K562 (cell line): ENCODE measurements around the gene CRYBG2. TPM values are rescaled to one million over a fixed set of nuclear protein-coding genes. Genes with fewer than 3 reads are reported as not detected.

Experiments used
- CTCF ChIP-seq, 3 experiments: IDR thresholded peaks in 2 of 3; conservative IDR thresholded peaks in 1 of 3; 2 replicates each; pipeline ENCODE4 v1.5.1; 2011 to 2012; ENCODE audit warnings: low read length in 3 of 3, mild to moderate bottlenecking in 3 of 3, control low read depth in 2 of 3, improper control_type of control experiment in 1 of 3, inconsistent platforms in 1 of 3, low read depth in 1 of 3, mixed read lengths in 1 of 3, moderate library complexity in 1 of 3; ENCODE audit not compliant: insufficient read depth in 2 of 3
- CXXC5 ChIP-seq: fragments of 250-450 bp; sonication (Bioruptor Pico); IDR thresholded peaks from 2 replicates; pipeline ENCODE4 v1.8.0; 2022; ENCODE audit warnings: inconsistent platforms, mild to moderate bottlenecking, moderate library complexity
- KLF13 ChIP-seq: fragments of 450-650 bp; IDR thresholded peaks from 2 replicates; pipeline ENCODE4 v1.6.1; 2016; ENCODE audit warnings: missing genetic modification characterization, low read depth, mild to moderate bottlenecking, missing compliant biosample characterization, moderate library complexity, borderline replicate concordance
- SIRT6 ChIP-seq: IDR thresholded peaks from one replicate; pipeline ENCODE4 v1.6.1; 2012; ENCODE audit warnings: low read depth, mild to moderate bottlenecking, control low read depth, inconsistent platforms, low read length, moderate library complexity
- SMAD3 ChIP-seq: fragments of 450-650 bp; formaldehyde crosslinking; conservative IDR thresholded peaks from 2 replicates; pipeline ENCODE4 v1.4.0; 2020; ENCODE audit warnings: mild to moderate bottlenecking
- TSHZ1 ChIP-seq: fragments of 250-450 bp; sonication (Bioruptor Pico); IDR thresholded peaks from 2 replicates; pipeline ENCODE4 v1.4.0; 2020; ENCODE audit warnings: mild to moderate bottlenecking, moderate library complexity
- U2AF1 ChIP-seq: fragments of 200-400 bp; formaldehyde crosslinking; optimal IDR thresholded peaks from 2 replicates; pipeline ENCODE3; 2017; ENCODE audit warnings: mild to moderate bottlenecking, low read depth, low read length, moderate library complexity
- U2AF2 ChIP-seq: fragments of 200-400 bp; formaldehyde crosslinking; optimal IDR thresholded peaks from 2 replicates; pipeline ENCODE3; 2017; ENCODE audit warnings: low read depth, mild to moderate bottlenecking, low read length
- ZNF586 ChIP-seq: fragments of 450-650 bp; formaldehyde crosslinking; conservative IDR thresholded peaks from 2 replicates; pipeline ENCODE4 v1.4.0; 2020; ENCODE audit warnings: mild to moderate bottlenecking, moderate library complexity
- polyA plus RNA-seq, 8 experiments: library from polyadenylated mRNA; depleted of rRNA in 4 of 8; stranded (reverse) in 5 of 8; unstranded in 3 of 8; fragments of >200 nt; fragmentation: Nextera tagmentation in 2 of 8; fragmentation: Illumina TruSeq in 1 of 8; extraction: Ambion mirVana in 2 of 8; extraction: Trizol in 1 of 8; gene quantifications; 2 replicates each; pipeline versions ENCODE4 v1.2.1 to v1.2.3, GENCODE V29; 2011 to 2014; ENCODE audit warnings: inconsistent platforms in 1 of 8, missing spikeins in 1 of 8
- total RNA-seq, 7 experiments: library from RNA; depleted of rRNA in 6 of 7; stranded (reverse); fragments of >200 nt in 6 of 7; fragmentation: Illumina TruSeq in 2 of 7; extraction: Trizol in 2 of 7; gene quantifications; 2 replicates each; pipeline versions ENCODE4 v1.2.1 to v1.2.3, GENCODE V29; 2011 to 2021; ENCODE audit warnings: low replicate concordance in 1 of 7
- TF ChIP-seq, protein P1 (sequence below): fragments of 450-650 bp; IDR thresholded peaks from 2 replicates; pipeline ENCODE4 v1.7.1; 2018; ENCODE audit warnings: mild to moderate bottlenecking, low read depth; ENCODE audit not compliant: partially characterized antibody
- TF ChIP-seq, protein P2 (sequence below): fragments of 450-650 bp; IDR thresholded peaks from 2 replicates; pipeline ENCODE4 v1.6.1; 2017; ENCODE audit warnings: mild to moderate bottlenecking, moderate library complexity

CRYBG2 gene
- total and polyA plus RNA-seq, 9 of the 15 experiments (the other 6 are each of a cell fraction or from before 2014, with no cell fraction given), result 0.39 to 8.5 (median 3.7) TPM

DNA sequence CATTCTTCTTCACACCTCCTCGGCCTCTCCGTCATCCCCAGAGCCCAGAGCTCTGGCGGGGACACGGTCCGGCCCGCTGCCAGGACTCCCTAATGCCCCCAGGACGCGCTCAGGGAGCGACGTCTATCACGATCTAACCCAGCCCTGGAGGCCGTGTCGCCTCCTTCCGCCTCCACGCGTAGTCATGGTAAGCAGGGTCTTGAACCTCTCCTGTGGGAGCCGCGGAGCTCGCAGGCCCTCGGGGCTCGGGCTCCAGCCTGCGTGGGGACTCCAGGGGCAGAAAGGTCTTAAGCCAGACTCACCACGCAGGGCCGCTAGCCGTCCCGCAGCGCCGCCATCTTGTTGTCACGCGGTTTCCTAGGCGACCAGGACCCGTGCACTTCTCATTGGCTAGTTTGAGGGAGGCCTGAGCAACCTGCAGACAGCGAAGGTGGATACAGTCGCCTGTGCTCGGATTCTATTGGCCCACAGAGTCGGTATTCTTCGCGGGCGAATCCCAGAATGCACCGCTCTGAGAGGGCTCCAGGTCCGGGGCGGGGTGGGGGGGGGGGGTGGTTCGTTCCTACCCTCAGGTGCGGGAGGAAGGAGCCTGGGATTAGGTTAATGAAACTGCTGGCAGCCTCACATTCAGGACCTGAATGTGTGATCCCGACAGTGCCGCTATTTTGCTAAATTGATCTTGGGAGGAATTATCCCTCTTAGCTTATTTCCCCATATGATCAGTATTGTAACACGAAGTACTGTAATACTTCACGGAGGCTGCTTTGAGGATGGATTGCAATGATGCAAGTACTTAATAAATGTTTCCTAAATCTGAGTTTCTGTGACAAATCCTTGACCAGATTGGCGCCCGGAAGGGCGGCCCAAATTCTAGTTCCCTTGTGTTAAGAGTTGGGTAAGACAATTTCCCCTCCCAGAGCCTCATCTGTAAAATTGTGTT lies 47.4 kb downstream of the CRYBG2 start, which contains the start of gene UBXN11 (continued):
- TF ChIP-seq U2AF1 (no peak), CXXC5 (CRISPR knock-in tag) (no peak; the same call in 1 of the 2 replicates), U2AF2 (no peak), SIRT6 (no peak), SMAD3 (CRISPR knock-in tag) (no peak), CTCF (IDR thresholded peaks at IDR 0.05 in 2 of 3, conservative IDR thresholded peaks at IDR 0.05 in 1 of 3; ENCODE audit: insufficient read depth in 2 of 3, low read depth in 1 of 3, low read length in 3 of 3) (peak in 1 of 3 experiments; percentile 17; a peak in 1 of 6 replicates), ZNF586 (no peak), TSHZ1 (no peak), KLF13 (no peak)
- TF ChIP-seq, protein P1, sequence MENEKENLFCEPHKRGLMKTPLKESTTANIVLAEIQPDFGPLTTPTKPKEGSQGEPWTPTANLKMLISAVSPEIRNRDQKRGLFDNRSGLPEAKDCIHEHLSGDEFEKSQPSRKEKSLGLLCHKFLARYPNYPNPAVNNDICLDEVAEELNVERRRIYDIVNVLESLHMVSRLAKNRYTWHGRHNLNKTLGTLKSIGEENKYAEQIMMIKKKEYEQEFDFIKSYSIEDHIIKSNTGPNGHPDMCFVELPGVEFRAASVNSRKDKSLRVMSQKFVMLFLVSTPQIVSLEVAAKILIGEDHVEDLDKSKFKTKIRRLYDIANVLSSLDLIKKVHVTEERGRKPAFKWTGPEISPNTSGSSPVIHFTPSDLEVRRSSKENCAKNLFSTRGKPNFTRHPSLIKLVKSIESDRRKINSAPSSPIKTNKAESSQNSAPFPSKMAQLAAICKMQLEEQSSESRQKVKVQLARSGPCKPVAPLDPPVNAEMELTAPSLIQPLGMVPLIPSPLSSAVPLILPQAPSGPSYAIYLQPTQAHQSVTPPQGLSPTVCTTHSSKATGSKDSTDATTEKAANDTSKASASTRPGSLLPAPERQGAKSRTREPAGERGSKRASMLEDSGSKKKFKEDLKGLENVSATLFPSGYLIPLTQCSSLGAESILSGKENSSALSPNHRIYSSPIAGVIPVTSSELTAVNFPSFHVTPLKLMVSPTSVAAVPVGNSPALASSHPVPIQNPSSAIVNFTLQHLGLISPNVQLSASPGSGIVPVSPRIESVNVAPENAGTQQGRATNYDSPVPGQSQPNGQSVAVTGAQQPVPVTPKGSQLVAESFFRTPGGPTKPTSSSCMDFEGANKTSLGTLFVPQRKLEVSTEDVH, result no peak
- TF ChIP-seq, protein P2, sequence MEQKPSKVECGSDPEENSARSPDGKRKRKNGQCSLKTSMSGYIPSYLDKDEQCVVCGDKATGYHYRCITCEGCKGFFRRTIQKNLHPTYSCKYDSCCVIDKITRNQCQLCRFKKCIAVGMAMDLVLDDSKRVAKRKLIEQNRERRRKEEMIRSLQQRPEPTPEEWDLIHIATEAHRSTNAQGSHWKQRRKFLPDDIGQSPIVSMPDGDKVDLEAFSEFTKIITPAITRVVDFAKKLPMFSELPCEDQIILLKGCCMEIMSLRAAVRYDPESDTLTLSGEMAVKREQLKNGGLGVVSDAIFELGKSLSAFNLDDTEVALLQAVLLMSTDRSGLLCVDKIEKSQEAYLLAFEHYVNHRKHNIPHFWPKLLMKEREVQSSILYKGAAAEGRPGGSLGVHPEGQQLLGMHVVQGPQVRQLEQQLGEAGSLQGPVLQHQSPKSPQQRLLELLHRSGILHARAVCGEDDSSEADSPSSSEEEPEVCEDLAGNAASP, result no peak
